Activated CD8-positive, alpha-beta memory T cell treated with anti-CD3 and anti-CD28 coated beads, Interleukin-2, amount 50 U/mL, for 4 hours (primary cell): ENCODE results near the gene SPRED1.

ENCODE experiments used
- DNase-seq: peaks from one replicate; pipeline ENCODE4 v3.0.0-alpha.2; 2020

SPRED1 gene

GRCh38 chr15:38252481-38253350 is at the start of gene SPRED1:
TSS of gene SPRED1 (plus strand) at chr15:38252836. CDS start at chr15:38253186, 350 bp downstream.
- DNase-seq = peak; percentile 38

- DNase-seq = no peak
Observed at GRCh38 chr15:38205526-38206272, 46.9 kb upstream of the SPRED1 start.

GRCh38 chr15:38207621-38208020 is 45.0 kb upstream of the SPRED1 start:
- no peak for DNase-seq

- DNase-seq = no peak
Observed at GRCh38 chr15:38208206-38208605, 44.4 kb upstream of the SPRED1 start.

GRCh38 chr15:38208779-38209178 is 43.9 kb upstream of the SPRED1 start:
- DNase-seq = no peak

GRCh38 chr15:38211249-38211648 is 41.4 kb upstream of the SPRED1 start:
- no peak for DNase-seq

- DNase-seq = no peak
Observed at GRCh38 chr15:38211811-38212210, 40.8 kb upstream of the SPRED1 start.

GRCh38 chr15:38212729-38213351 is 39.8 kb upstream of the SPRED1 start:
- DNase-seq = no peak

- DNase-seq = no peak
Observed at GRCh38 chr15:38213356-38213755, 39.3 kb upstream of the SPRED1 start.

- DNase-seq = no peak
Observed at GRCh38 chr15:38215707-38216106, 36.9 kb upstream of the SPRED1 start.

- no peak for DNase-seq
Observed at GRCh38 chr15:38216763-38217162, 35.9 kb upstream of the SPRED1 start.

- DNase-seq = no peak
Observed at GRCh38 chr15:38217191-38217595, 35.4 kb upstream of the SPRED1 start.

- no peak for DNase-seq
Observed at GRCh38 chr15:38217788-38218609, 34.6 kb upstream of the SPRED1 start.

- DNase-seq = no peak
Observed at GRCh38 chr15:38220606-38221273, 31.9 kb upstream of the SPRED1 start.

GRCh38 chr15:38224486-38224885 is 28.1 kb upstream of the SPRED1 start:
- no peak for DNase-seq

- no peak for DNase-seq
Observed at GRCh38 chr15:38225381-38225780, 27.3 kb upstream of the SPRED1 start.

GRCh38 chr15:38226608-38227266 is 25.9 kb upstream of the SPRED1 start:
- no peak for DNase-seq

- DNase-seq = no peak
Observed at GRCh38 chr15:38227941-38228340, 24.7 kb upstream of the SPRED1 start.

GRCh38 chr15:38228618-38229017 is 24.0 kb upstream of the SPRED1 start:
- DNase-seq = no peak

- no peak for DNase-seq
Observed at GRCh38 chr15:38229705-38230310, 22.8 kb upstream of the SPRED1 start.

GRCh38 chr15:38231436-38231835 is 21.2 kb upstream of the SPRED1 start:
- DNase-seq = no peak
